Thymus (tissue), 11 donors: Measurements from ENCODE around the gene ADAMTSL1. TPM values are rescaled to one million over a fixed set of nuclear protein-coding genes. Genes with fewer than 3 reads are reported as not detected.

Source experiments
- DNase-seq, 9 donors: peaks; one replicate each; pipeline ENCODE4 v3.0.0-alpha.2; 2013; ENCODE audit warnings: low spot score in 9 of 9, low read depth in 6 of 9, missing footprints in 1 of 9
- H3K27ac ChIP-seq, 2 donors: one replicate each; pipeline ENCODE4 v1.5.1; 2013; ENCODE audit warnings: control low read depth in 1 of 2, low read depth in 1 of 2, low read length in 1 of 2, mild to moderate bottlenecking in 1 of 2, moderate library complexity in 1 of 2
- H3K27me3 ChIP-seq, 2 donors: one replicate each; pipeline ENCODE4 v1.5.1; 2013; ENCODE audit warnings: low read length in 1 of 2; ENCODE audit not compliant: control insufficient read depth in 2 of 2, insufficient read depth in 1 of 2
- H3K36me3 ChIP-seq, 2 donors: one replicate each; pipeline ENCODE4 v1.5.1; 2013; ENCODE audit warnings: low read length in 1 of 2, mild to moderate bottlenecking in 1 of 2, moderate library complexity in 1 of 2; ENCODE audit not compliant: control insufficient read depth in 2 of 2, insufficient read depth in 2 of 2
- H3K4me1 ChIP-seq, 2 donors: one replicate each; pipeline ENCODE4 v1.5.1; 2013; ENCODE audit warnings: low read length in 2 of 2; ENCODE audit not compliant: control insufficient read depth in 2 of 2, insufficient read depth in 2 of 2
- H3K4me3 ChIP-seq, 2 donors: one replicate each; pipeline ENCODE4 v1.5.1; 2013; ENCODE audit warnings: low read length in 2 of 2, control low read depth in 1 of 2, mild to moderate bottlenecking in 1 of 2
- H3K9me3 ChIP-seq, 2 donors: one replicate each; pipeline ENCODE4 v1.5.1; 2013; ENCODE audit warnings: low read length in 1 of 2, mild to moderate bottlenecking in 1 of 2; ENCODE audit not compliant: control insufficient read depth in 2 of 2, insufficient read depth in 1 of 2
- WGBS: extraction: QIAGEN DNeasy Blood & Tissue Kit; methylation state at CpG from one replicate; pipeline ENCODE4 v1.1.7; 2013; 5-methylcytosine and 5-hydroxymethylcytosine counted together
- polyA plus RNA-seq: library from polyadenylated mRNA; stranded (reverse); fragments of 200-250 nt; gene quantifications from one replicate; pipeline ENCODE4 v1.2.3, GENCODE V29; 2013
- total RNA-seq: library from RNA; stranded (reverse); fragments of 120-200 nt; gene quantifications from one replicate; pipeline ENCODE4 v1.2.4, GENCODE V29; 2013
- donor health status: healthy.

The ADAMTSL1 gene
- total and polyA plus RNA-seq, 2 donors, result 0.34 to 2.3 TPM

- H3K27me3 ChIP-seq, result peaks cover 0 to 10% of the 10 kb centered on the region in 2 donors
- no peaks in the 10 kb centered on the region for H3K36me3 ChIP-seq
- H3K9me3 ChIP-seq, result no peaks in the 10 kb centered on the region
- no peak overlapping the region for H3K4me3 ChIP-seq
- H3K4me1 ChIP-seq, result no peaks in the 10 kb centered on the region
- H3K27ac ChIP-seq, result no peak overlapping the region
- DNase-seq, result no peak
Measured at GRCh38 chr9:18477719-18478118, 3.8 kb downstream of the ADAMTSL1 start.

- H3K9me3 ChIP-seq, result no peaks in the 10 kb centered on the region
- 94% methylated on average over 7 of the region's 7 CpGs for WGBS
Measured at GRCh38 chr9:18478501-18479361, 4.8 kb downstream of the ADAMTSL1 start.

DNA sequence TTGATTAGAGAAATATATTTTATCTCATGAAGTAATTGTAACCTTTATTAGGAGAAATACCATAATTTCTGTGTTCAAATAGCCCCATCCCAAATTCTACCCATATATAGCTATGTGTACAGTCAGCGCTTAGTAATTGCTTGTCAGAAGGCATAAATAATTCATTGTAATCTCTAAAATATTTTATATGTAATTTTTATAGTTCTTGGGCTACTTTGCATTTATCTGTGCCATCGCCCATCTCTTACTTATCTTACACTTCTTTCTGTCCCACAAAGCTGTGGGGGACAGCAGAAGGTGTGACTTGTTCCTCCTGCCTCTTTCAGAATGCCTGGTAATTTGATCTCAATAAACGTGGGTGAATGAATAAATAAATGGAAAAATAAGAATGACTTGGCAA lies 5.5 kb downstream of the ADAMTSL1 start:
- 88% methylated on average over 3 of the region's 3 CpGs for WGBS
- Histone ChIP-seq H3K36me3 (no peaks in the 10 kb centered on the region), H3K4me1 (no peaks in the 10 kb centered on the region), H3K4me3 (no peak overlapping the region), H3K27ac (no peak overlapping the region), H3K9me3 (no peaks in the 10 kb centered on the region), H3K27me3 (no peaks in the 10 kb centered on the region)
- DNase-seq, result no peak

More at GRCh38 chr9:18478501-18479361, 4.8 kb downstream of the ADAMTSL1 start:
- no peak overlapping the region for H3K27ac ChIP-seq
- DNase-seq, result no peak
- H3K36me3 ChIP-seq, result no peaks in the 10 kb centered on the region
- peaks cover 0 to 4% of the 10 kb centered on the region in 2 donors for H3K27me3 ChIP-seq
- H3K4me1 ChIP-seq, result no peaks in the 10 kb centered on the region
- H3K4me3 ChIP-seq, result no peak overlapping the region

- H3K9me3 ChIP-seq, result no peaks in the 10 kb centered on the region
- no peak overlapping the region for H3K27ac ChIP-seq
- H3K27me3 ChIP-seq, result no peaks in the 10 kb centered on the region
- 61% methylated on average over 3 of the region's 3 CpGs for WGBS
- no peaks in the 10 kb centered on the region for H3K36me3 ChIP-seq
- DNase-seq, result no peak
- no peaks in the 10 kb centered on the region for H3K4me1 ChIP-seq
- no peak overlapping the region for H3K4me3 ChIP-seq
Measured at GRCh38 chr9:18480662-18481093, 6.7 kb downstream of the ADAMTSL1 start.

- Histone ChIP-seq H3K4me1 (no peaks in the 10 kb centered on the region), H3K27me3 (no peaks in the 10 kb centered on the region), H3K9me3 (no peaks in the 10 kb centered on the region), H3K4me3 (no peak overlapping the region), H3K36me3 (no peaks in the 10 kb centered on the region), H3K27ac (no peak overlapping the region)
- 89% methylated on average over 2 of the region's 2 CpGs for WGBS
- DNase-seq, result no peak
Measured at GRCh38 chr9:18482371-18482770, 8.4 kb downstream of the ADAMTSL1 start.

DNA sequence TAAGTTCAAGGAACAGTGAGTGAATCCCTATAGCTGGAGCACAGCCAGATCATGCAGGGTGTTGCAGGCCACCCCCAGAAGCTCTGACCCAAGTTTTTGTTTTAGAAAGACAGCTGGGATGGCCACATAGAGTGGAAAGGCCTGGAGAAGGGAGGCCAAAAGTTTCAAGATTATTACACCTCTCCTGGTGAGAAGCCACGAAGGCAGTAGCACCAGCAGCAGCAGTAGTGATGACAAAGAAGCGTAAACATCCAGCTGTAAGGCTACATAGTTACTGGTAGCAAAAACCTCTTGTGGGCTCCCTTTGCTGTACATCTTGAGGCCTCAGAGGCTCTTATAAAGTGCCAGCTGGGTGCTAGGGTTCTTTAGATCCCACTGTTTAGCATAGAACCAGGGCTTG lies 11.8 kb downstream of the ADAMTSL1 start:
- Histone ChIP-seq H3K27me3 (no peaks in the 10 kb centered on the region), H3K27ac (no peak overlapping the region), H3K9me3 (no peaks in the 10 kb centered on the region), H3K4me1 (no peaks in the 10 kb centered on the region), H3K36me3 (no peaks in the 10 kb centered on the region), H3K4me3 (no peak overlapping the region)
- no peak for DNase-seq
- 89% methylated on average over 2 of the region's 2 CpGs for WGBS

DNA sequence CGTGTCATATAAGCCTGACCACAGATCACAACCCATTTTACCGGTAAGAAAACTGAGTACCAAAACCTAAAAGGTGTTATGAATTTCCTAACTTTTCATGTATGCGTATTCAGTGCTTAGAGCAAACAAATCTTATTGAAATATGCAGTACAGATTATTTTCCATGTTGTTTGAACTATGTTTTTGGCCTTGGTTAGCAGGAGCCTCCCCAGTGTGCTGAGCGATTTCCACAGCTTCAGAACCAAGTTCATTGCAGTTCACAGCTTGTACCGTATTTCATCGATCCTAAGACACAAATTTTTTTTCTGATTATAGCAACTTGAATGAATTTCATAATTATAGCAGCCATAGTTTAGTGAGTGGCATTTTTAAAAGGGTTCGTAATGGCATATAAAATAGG lies 13.7 kb downstream of the ADAMTSL1 start:
- Histone ChIP-seq H3K9me3 (no peaks in the 10 kb centered on the region), H3K4me1 (no peaks in the 10 kb centered on the region), H3K36me3 (no peaks in the 10 kb centered on the region), H3K27me3 (no peaks in the 10 kb centered on the region), H3K4me3 (no peak overlapping the region), H3K27ac (no peak overlapping the region)
- no peak for DNase-seq
- WGBS, result 96% methylated on average over 7 of the region's 7 CpGs

DNA sequence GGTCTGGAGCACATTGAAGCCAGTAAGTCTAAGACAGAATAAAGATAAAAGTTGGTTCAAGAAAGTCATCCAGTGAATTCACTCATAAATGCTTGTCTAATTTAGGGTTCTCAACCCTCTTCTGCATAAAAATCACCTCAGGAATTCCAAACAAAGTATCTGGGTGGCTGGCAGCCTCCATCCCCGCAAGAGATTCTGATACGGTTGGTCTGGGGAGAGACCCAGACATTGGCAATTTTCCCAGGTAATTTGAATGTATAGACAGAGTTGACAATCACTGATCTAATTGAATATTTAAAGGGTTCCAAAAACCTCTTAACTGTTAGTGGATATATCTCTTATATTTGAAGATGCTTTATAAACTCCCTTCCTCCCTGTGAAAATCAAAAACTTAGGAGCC lies 14.9 kb downstream of the ADAMTSL1 start:
- WGBS, result 96% methylated on average over 2 of the region's 2 CpGs
- H3K4me3 ChIP-seq, result no peak overlapping the region
- H3K27ac ChIP-seq, result no peak overlapping the region
- no peaks in the 10 kb centered on the region for H3K36me3 ChIP-seq
- DNase-seq, result no peak
- no peaks in the 10 kb centered on the region for H3K9me3 ChIP-seq
- H3K4me1 ChIP-seq, result no peaks in the 10 kb centered on the region
- no peaks in the 10 kb centered on the region for H3K27me3 ChIP-seq

DNA sequence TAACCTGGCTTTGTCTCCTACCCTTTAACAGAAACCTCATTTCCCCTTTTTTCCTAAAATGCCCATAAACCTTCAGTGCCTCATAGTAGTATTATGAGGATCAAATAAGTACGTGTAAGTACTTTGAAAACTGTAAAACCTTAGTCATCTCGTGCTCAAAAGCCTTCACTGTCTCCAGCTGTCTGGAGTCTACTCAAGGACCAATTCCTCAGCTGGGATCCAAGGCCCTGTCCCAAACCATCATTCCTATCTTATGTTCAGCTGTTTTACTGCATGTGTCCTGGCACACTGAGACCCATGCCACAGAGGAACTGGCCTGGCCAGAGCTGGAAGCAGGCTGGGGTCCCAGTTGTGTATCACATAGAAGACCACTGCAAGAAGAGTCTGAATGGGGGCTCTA lies 15.9 kb downstream of the ADAMTSL1 start:
- no peak overlapping the region for H3K27ac ChIP-seq
- WGBS, result 90% methylated on average over 2 of the region's 2 CpGs

More for the DNA sequence above, 15.9 kb downstream of the ADAMTSL1 start:
- Histone ChIP-seq H3K36me3 (no peaks in the 10 kb centered on the region), H3K4me3 (no peak overlapping the region), H3K9me3 (no peaks in the 10 kb centered on the region), H3K27me3 (no peaks in the 10 kb centered on the region), H3K4me1 (no peaks in the 10 kb centered on the region)
- DNase-seq, result no peak
